Right atrium auricular region (tissue), 2 donors: Measurements from ENCODE around the gene GFOD2. TPM values are rescaled to one million over a fixed set of nuclear protein-coding genes. Genes with fewer than 3 reads are reported as not detected.

Experiments used
- DNase-seq: peaks from one replicate; pipeline ENCODE4 v3.0.0-alpha.2; 2019; ENCODE audit warnings: low spot score
- H3K27ac ChIP-seq, 2 donors: fragments of 200-600 bp; sonication (generic); 1 replicate in 1 of 2; 2 replicates in 1 of 2; pipeline ENCODE4 v1.5.1; 2016 to 2019
- H3K27me3 ChIP-seq, 2 donors: fragments of 200-600 bp; sonication (generic); one replicate each; pipeline versions ENCODE4 v1.5.1 to v1.6.0; 2017 to 2019
- H3K36me3 ChIP-seq: fragments of 200-600 bp; sonication (generic); one replicate; pipeline ENCODE4 v1.5.1; 2016
- H3K4me1 ChIP-seq, 2 donors: fragments of 200-600 bp; sonication (generic); one replicate each; pipeline versions ENCODE4 v1.5.1 to v1.6.0; 2017 to 2019
- H3K4me3 ChIP-seq, 2 donors: fragments of 200-600 bp; sonication (generic); 1 replicate in 1 of 2; 2 replicates in 1 of 2; pipeline ENCODE4 v1.5.1; 2017 to 2019; ENCODE audit warnings: mild to moderate bottlenecking in 1 of 2, moderate library complexity in 1 of 2
- H3K9me3 ChIP-seq, 2 donors: fragments of 200-600 bp; sonication (generic); one replicate each; pipeline ENCODE4 v1.5.1; 2019
- CTCF ChIP-seq, 2 donors: fragments of 200-600 bp; sonication (generic); IDR thresholded peaks; one replicate each; pipeline ENCODE4 v1.5.1; 2019; ENCODE audit warnings: antibody characterized with exemption in 2 of 2
- total RNA-seq, 2 donors: library from RNA; depleted of rRNA; stranded (reverse); fragments of >200 nt; gene quantifications; one replicate each; pipeline ENCODE4 v1.1.0, GENCODE V29; 2016

Gene GFOD2
- total RNA-seq, 2 donors from 2014 or later, result 7.1 to 9.2 TPM

- DNase-seq, result no peak
- no peak for TF ChIP-seq CTCF (IDR thresholded peaks at IDR 0.05)
- peaks cover 8 to 18% of the 10 kb centered on the region in 2 donors for H3K27me3 ChIP-seq
- peaks cover 0 to 22% of the 10 kb centered on the region in 2 donors for H3K4me1 ChIP-seq
- H3K36me3 ChIP-seq, result no peaks in the 10 kb centered on the region
- H3K27ac ChIP-seq, result no peak overlapping the region
- no peaks in the 10 kb centered on the region for H3K9me3 ChIP-seq
- H3K4me3 ChIP-seq, result peak overlapping the region; percentile 28 to 48
Measured at GRCh38 chr16:67653128-67653788, 65.9 kb downstream of the GFOD2 start.

GRCh38 chr16:67652578-67653127 is 66.5 kb downstream of the GFOD2 start:
- Histone ChIP-seq H3K9me3 (no peaks in the 10 kb centered on the region), H3K36me3 (no peaks in the 10 kb centered on the region), H3K27me3 (peaks cover 8 to 24% of the 10 kb centered on the region in 2 donors), H3K27ac (no peak overlapping the region), H3K4me3 (peak overlapping the region; percentile 28 to 48), H3K4me1 (peaks cover 0 to 24% of the 10 kb centered on the region in 2 donors)
- no peak for TF ChIP-seq CTCF (IDR thresholded peaks at IDR 0.05)
- no peak for DNase-seq

- no peak overlapping the region for H3K27ac ChIP-seq
- H3K27me3 ChIP-seq, result peaks cover 8 to 24% of the 10 kb centered on the region in 2 donors
- no peaks in the 10 kb centered on the region for H3K9me3 ChIP-seq
- no peak for DNase-seq
- no peaks in the 10 kb centered on the region for H3K36me3 ChIP-seq
- H3K4me3 ChIP-seq, result no peak overlapping the region
- H3K4me1 ChIP-seq, result peaks cover 0 to 24% of the 10 kb centered on the region in 2 donors
- TF ChIP-seq CTCF (IDR thresholded peaks at IDR 0.05), result no peak
Measured at GRCh38 chr16:67651847-67652246, 67.3 kb downstream of the GFOD2 start.

GRCh38 chr16:67651039-67651438 is 68.1 kb downstream of the GFOD2 start:
- Histone ChIP-seq H3K4me3 (no peak overlapping the region), H3K4me1 (peaks cover 0 to 24% of the 10 kb centered on the region in 2 donors), H3K9me3 (no peaks in the 10 kb centered on the region), H3K36me3 (no peaks in the 10 kb centered on the region), H3K27ac (no peak overlapping the region), H3K27me3 (peaks cover 8 to 24% of the 10 kb centered on the region in 2 donors)
- no peak for TF ChIP-seq CTCF (IDR thresholded peaks at IDR 0.05)
- DNase-seq, result no peak

- no peak for DNase-seq
- Histone ChIP-seq H3K27me3 (peaks cover 12 to 30% of the 10 kb centered on the region in 2 donors), H3K36me3 (no peaks in the 10 kb centered on the region), H3K4me3 (no peak overlapping the region), H3K4me1 (peaks cover 0 to 27% of the 10 kb centered on the region in 2 donors), H3K9me3 (no peaks in the 10 kb centered on the region), H3K27ac (no peak overlapping the region)
- no peak for TF ChIP-seq CTCF (IDR thresholded peaks at IDR 0.05)
Measured at GRCh38 chr16:67650023-67650422, 69.1 kb downstream of the GFOD2 start.
